22Rv1 (cell line): ENCODE data around the gene FAM180B.

Experiments
- H3K27ac ChIP-seq: fragments of 450-650 bp; 2 replicates; pipeline ENCODE4 v1.5.1; 2017
- ZFX ChIP-seq: fragments of 450-650 bp; IDR thresholded peaks from 2 replicates; pipeline ENCODE4 v1.6.1; 2017; ENCODE audit warnings: antibody characterized with exemption, borderline replicate concordance
- TF ChIP-seq, protein P1 (sequence below): fragments of 450-650 bp; IDR thresholded peaks from 2 replicates; pipeline ENCODE4 v1.5.1; 2017; ENCODE audit warnings: mild to moderate bottlenecking

FAM180B gene

DNA sequence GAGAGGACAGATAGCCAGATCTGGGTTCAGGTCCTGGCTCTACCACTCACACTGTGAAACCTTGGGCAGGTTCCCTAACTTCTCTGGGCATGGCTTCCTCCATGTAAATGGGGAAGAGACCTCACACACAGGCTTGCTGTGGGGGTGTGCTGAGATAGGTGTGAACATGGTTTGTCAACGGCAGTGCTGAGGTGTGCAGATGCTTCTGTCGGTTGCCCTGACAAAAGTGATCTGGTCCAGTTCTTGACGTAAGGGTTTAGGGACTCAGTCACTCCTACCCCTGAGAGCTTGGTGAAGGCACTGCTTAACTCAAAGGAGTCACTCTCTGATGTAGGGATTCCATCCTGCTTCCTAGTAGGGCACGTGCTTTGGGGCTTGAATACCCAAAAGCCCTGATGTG lies 5.8 kb downstream of the FAM180B start:
- no peak for TF ChIP-seq ZFX
- TF ChIP-seq, protein P1, sequence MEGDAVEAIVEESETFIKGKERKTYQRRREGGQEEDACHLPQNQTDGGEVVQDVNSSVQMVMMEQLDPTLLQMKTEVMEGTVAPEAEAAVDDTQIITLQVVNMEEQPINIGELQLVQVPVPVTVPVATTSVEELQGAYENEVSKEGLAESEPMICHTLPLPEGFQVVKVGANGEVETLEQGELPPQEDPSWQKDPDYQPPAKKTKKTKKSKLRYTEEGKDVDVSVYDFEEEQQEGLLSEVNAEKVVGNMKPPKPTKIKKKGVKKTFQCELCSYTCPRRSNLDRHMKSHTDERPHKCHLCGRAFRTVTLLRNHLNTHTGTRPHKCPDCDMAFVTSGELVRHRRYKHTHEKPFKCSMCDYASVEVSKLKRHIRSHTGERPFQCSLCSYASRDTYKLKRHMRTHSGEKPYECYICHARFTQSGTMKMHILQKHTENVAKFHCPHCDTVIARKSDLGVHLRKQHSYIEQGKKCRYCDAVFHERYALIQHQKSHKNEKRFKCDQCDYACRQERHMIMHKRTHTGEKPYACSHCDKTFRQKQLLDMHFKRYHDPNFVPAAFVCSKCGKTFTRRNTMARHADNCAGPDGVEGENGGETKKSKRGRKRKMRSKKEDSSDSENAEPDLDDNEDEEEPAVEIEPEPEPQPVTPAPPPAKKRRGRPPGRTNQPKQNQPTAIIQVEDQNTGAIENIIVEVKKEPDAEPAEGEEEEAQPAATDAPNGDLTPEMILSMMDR = no peak
- no peak overlapping the region for H3K27ac ChIP-seq

DNA sequence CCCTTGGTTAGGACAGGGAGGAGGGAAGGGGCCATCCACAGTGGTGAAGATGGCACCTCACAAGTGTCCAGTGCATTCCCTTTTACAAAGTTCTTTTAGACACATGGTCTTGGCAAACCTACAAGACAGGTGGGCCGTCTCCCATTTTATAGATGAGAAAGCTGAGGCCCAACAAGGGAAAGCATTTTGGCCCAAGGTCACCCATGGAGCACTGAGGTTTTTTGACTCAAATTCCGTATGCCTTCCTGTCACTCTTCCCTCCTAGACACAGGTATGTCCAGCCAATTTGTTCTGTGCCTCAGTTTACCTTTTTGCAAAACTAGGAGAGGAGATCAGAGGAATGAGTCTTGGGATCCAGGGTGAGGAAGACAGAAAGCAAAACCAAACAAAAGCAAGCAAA lies 6.5 kb downstream of the FAM180B start:
- TF ChIP-seq ZFX = no peak
- TF ChIP-seq, protein P1 = no peak
- no peak overlapping the region for H3K27ac ChIP-seq

DNA sequence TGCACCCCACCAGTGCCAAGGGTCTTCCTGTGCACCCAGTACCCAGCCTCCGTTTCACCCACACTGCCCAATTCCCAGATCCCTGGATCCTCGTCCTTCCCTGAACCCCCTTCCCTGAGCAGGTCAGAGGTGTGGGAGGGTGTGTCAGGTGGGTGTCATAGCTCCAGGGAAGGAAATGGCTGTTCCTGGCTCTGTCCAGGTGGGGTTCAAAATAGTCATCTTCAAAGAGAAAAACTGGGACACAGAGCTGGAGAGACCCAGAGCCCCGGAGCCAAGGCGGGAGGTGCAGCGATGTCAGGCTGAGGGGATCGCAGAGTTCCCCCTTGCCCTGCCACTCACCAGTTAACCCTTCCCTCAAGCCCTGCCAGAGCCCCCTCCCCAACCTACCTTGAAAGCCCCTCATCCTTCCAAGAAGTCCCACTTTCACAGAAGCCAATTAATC lies 7.0 kb downstream of the FAM180B start:
- H3K27ac ChIP-seq = no peak overlapping the region
- TF ChIP-seq, protein P1 = no peak
- no peak for TF ChIP-seq ZFX

DNA sequence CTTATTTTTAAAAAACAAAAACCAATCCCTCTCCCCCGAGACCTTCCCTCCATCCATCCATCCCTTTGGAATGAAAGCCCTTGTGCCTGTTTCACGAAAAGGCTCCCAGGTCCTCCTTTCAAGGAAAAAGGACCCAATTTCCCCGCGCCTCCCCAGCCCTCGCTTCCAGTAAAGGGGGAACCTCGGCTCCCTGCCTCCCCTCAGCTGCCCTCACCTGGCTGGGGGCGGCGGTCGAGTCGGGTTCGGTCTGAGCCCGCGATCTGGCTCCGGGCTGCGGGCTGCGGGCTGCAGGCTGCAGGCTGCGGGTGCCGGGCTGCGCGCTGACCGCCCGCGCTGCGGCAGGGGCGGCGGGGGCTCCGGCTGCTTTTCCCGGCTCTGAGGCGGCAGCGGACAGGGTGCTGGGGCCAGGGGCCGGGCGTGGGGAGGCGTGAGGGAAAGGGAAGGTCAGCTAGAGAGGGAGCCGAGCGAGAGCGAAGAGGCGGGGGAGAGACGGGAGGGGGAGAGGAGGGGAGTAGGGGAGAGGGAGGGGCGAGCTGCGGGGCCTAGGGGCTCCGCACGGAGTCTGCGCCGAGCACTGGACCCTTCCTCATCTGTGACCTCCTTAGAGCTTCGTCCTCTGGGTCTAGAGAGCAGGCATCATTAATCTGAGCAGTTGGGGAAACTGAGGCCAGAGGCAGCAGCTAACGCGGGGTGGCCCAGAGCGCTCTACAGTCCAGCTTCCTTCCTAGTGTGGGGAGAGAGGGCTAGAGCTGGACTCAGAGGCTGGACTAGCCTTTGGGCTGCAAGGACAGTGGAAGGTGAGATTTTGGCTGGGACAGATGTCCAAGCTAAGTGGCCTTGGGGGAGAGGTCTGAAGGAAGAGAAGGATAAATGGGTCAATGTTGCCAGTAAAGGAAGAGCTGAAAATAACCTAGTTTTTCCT lies 7.7 kb downstream of the FAM180B start, which contains the start of gene C1QTNF4:
C1QTNF4 (minus strand) TSS at position 478 of the 922 bp plus-strand sequence. CDS start 3,601 bp downstream, outside the sequence.
- TF ChIP-seq, protein P1 = no peak
- TF ChIP-seq ZFX = no peak
- H3K27ac ChIP-seq = no peak within 1 kb of the TSS

DNA sequence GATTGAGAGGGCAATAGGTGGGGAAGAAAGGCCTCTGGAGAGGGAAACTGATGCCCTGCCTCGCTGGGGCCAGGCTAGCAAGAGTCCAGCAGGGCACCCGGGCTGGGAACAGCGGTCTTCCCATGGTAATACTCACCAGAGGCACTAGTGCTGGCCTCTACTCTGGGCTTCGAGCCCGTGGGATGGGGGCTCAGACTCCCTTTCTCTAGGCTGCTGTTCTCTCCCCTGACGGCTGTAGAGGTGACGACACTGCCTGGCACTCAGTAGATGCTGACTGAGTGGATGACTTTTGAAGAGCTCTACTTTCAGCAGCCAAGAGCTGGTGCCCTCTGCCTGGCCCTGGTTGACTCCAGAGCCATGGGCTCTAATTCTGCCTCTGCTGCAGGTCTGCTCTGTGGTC lies 8.6 kb downstream of the FAM180B start:
- H3K27ac ChIP-seq = no peak overlapping the region
- TF ChIP-seq ZFX = no peak
- TF ChIP-seq, protein P1 = no peak

DNA sequence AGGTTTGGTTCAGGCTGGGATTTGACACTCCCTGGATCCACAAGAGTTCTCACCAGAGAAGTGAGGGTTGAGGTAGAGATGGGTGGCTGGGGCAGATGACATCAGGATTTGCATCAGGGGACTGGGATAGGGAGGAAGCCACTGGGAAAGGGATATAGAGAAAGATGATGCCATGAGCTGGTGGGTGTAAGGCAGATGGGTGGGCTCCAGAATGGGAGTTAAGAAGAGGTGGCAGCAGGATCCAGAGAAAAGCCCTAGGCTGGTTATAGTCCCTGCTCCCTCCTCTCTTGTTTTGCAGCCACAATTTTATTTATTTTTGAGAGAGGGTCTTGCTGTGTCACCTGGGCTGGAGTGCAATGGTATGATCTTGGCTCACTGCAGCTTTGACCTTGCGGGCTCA lies 9.5 kb downstream of the FAM180B start:
- TF ChIP-seq, protein P1 = no peak
- TF ChIP-seq ZFX = no peak
- H3K27ac ChIP-seq = no peak overlapping the region

DNA sequence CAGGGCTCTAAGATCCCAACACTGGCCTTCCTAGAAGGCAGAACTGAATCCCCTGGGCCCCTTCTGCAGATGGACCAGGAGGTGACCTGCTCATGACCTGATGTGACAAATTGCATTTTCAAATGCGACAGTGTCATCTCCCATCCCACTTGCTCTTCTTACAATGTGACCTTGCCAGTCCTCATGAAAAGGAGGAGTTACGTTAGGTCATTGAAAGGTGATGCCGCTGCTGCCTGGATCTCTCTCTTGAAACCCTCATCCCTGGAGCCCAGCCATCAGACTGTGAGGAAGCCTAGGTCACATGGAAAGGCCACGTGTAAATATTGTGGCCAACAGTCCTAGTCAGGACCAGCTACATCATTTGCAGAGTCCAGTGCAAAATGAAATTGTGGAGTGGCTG lies 13.4 kb downstream of the FAM180B start:
- TF ChIP-seq, protein P1 = no peak
- TF ChIP-seq ZFX = no peak
- H3K27ac ChIP-seq = no peak overlapping the region
